ENCODE data around the gene SELENOM.

The SELENOM gene

GRCh38 chr22:31122532-31123291, 15.3 kb upstream of the SELENOM start, which contains the start of gene INPP5J:
INPP5J (plus strand) TSS chr22:31122966; CDS start chr22:31123015, 49 bp downstream.
- TF ChIP-seq CTCF (IDR thresholded peaks at IDR 0.05), result no peak
- Histone ChIP-seq H3K4me1 (ENCODE audit: control insufficient read depth in 1 of 2, insufficient read depth in 1 of 2, low read depth in 1 of 2, low read length in 1 of 2) (no peaks in the 10 kb centered on the region), H3K4me3 (ENCODE audit: low read depth in 1 of 2, low read length in 1 of 2) (no peak within 1 kb of the TSS), H3K36me3 (no peaks in the 10 kb centered on the region), H3K27ac (no peak within 1 kb of the TSS), H3K9me3 (no peaks in the 10 kb centered on the region), H3K27me3 (peaks cover 6% of the 10 kb centered on the region)

- Histone ChIP-seq H3K4me3 (ENCODE audit: low read depth in 1 of 2, low read length in 1 of 2) (no peak overlapping the region), H3K9me3 (no peaks in the 10 kb centered on the region), H3K27me3 (peaks cover 2% of the 10 kb centered on the region), H3K4me1 (ENCODE audit: control insufficient read depth in 1 of 2, insufficient read depth in 1 of 2, low read depth in 1 of 2, low read length in 1 of 2) (no peaks in the 10 kb centered on the region), H3K36me3 (no peaks in the 10 kb centered on the region), H3K27ac (no peak overlapping the region)
- no peak for TF ChIP-seq CTCF (IDR thresholded peaks at IDR 0.05)
These were observed 14.8 kb upstream of the SELENOM start for GRCh38 chr22:31122196-31122531.

GRCh38 chr22:31121403-31121802, 14.0 kb upstream of the SELENOM start:
- Histone ChIP-seq H3K36me3 (no peaks in the 10 kb centered on the region), H3K27me3 (no peaks in the 10 kb centered on the region), H3K4me3 (ENCODE audit: low read depth in 1 of 2, low read length in 1 of 2) (no peak overlapping the region), H3K9me3 (no peaks in the 10 kb centered on the region), H3K27ac (no peak overlapping the region), H3K4me1 (ENCODE audit: control insufficient read depth in 1 of 2, insufficient read depth in 1 of 2, low read depth in 1 of 2, low read length in 1 of 2) (no peaks in the 10 kb centered on the region)
- no peak for TF ChIP-seq CTCF (IDR thresholded peaks at IDR 0.05)

GRCh38 chr22:31120642-31121041, 13.3 kb upstream of the SELENOM start:
- TF ChIP-seq CTCF (IDR thresholded peaks at IDR 0.05), result no peak
- H3K27ac ChIP-seq, result no peak overlapping the region
- no peaks in the 10 kb centered on the region for H3K36me3 ChIP-seq
- no peaks in the 10 kb centered on the region for H3K4me1 ChIP-seq (ENCODE audit: control insufficient read depth in 1 of 2, insufficient read depth in 1 of 2, low read depth in 1 of 2, low read length in 1 of 2)
- H3K4me3 ChIP-seq (ENCODE audit: low read depth in 1 of 2, low read length in 1 of 2), result no peak overlapping the region
- no peaks in the 10 kb centered on the region for H3K9me3 ChIP-seq
- H3K27me3 ChIP-seq, result no peaks in the 10 kb centered on the region

- H3K9me3 ChIP-seq, result no peaks in the 10 kb centered on the region
- TF ChIP-seq CTCF (IDR thresholded peaks at IDR 0.05), result no peak
- no peaks in the 10 kb centered on the region for H3K27me3 ChIP-seq
- no peaks in the 10 kb centered on the region for H3K4me1 ChIP-seq (ENCODE audit: control insufficient read depth in 1 of 2, insufficient read depth in 1 of 2, low read depth in 1 of 2, low read length in 1 of 2)
- no peak overlapping the region for H3K4me3 ChIP-seq (ENCODE audit: low read depth in 1 of 2, low read length in 1 of 2)
- no peaks in the 10 kb centered on the region for H3K36me3 ChIP-seq
- H3K27ac ChIP-seq, result no peak overlapping the region
These were observed 12.9 kb upstream of the SELENOM start for GRCh38 chr22:31120230-31120629.

Measured in neutrophil (primary cell).